ENCODE results near the gene RAB27B. TPM values are rescaled to one million over a fixed set of nuclear protein-coding genes. Genes with fewer than 3 reads are reported as not detected.

RAB27B gene
- total RNA-seq, 1 donor, result 6.5 TPM

- TF ChIP-seq, protein P1, sequence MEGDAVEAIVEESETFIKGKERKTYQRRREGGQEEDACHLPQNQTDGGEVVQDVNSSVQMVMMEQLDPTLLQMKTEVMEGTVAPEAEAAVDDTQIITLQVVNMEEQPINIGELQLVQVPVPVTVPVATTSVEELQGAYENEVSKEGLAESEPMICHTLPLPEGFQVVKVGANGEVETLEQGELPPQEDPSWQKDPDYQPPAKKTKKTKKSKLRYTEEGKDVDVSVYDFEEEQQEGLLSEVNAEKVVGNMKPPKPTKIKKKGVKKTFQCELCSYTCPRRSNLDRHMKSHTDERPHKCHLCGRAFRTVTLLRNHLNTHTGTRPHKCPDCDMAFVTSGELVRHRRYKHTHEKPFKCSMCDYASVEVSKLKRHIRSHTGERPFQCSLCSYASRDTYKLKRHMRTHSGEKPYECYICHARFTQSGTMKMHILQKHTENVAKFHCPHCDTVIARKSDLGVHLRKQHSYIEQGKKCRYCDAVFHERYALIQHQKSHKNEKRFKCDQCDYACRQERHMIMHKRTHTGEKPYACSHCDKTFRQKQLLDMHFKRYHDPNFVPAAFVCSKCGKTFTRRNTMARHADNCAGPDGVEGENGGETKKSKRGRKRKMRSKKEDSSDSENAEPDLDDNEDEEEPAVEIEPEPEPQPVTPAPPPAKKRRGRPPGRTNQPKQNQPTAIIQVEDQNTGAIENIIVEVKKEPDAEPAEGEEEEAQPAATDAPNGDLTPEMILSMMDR (IDR thresholded peaks at IDR 0.05; ENCODE audit: insufficient read depth, low read depth, low read length), result no peak
- no peak for DNase-seq (ENCODE audit: low read depth)
- H3K4me3 ChIP-seq (ENCODE audit: low read depth, low read length), result no peak overlapping the region
These were observed 48.8 kb downstream of the RAB27B start for GRCh38 chr18:54877076-54877475.

DNA sequence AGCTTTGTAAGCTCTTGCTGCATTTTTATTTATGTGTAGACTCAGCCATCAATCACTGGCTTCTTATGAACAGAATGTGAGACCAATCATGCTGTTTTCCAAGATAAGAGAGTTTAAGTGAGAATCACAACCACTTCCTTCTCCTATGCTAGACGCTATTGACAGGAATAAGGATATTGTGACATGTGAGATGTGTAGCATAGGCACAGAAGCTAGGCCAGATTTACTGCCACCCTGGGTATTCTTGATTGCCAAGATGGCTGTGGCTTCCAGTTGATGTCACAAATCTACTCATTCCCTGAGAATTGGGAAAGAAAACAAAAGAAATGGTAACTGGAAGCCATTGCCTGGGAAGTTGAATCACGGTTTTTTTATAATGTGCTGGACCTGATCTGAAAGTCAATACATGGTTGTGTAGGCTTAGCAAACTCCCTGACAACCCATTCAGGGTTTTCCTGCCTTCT, 49.9 kb downstream of the RAB27B start:
- H3K4me3 ChIP-seq (ENCODE audit: low read depth, low read length), result no peak overlapping the region
- no peak for DNase-seq (ENCODE audit: low read depth)
- TF ChIP-seq, protein P1 (IDR thresholded peaks at IDR 0.05; ENCODE audit: insufficient read depth, low read depth, low read length), result no peak

- no peak for DNase-seq (ENCODE audit: low read depth)
- TF ChIP-seq, protein P1 (IDR thresholded peaks at IDR 0.05; ENCODE audit: insufficient read depth, low read depth, low read length), result no peak
- H3K4me3 ChIP-seq (ENCODE audit: low read depth, low read length), result no peak overlapping the region
These were observed 50.5 kb downstream of the RAB27B start for GRCh38 chr18:54878659-54879358.

GRCh38 chr18:54879691-54880090, 51.4 kb downstream of the RAB27B start:
- H3K4me3 ChIP-seq (ENCODE audit: low read depth, low read length), result no peak overlapping the region
- DNase-seq (ENCODE audit: low read depth), result no peak
- TF ChIP-seq, protein P1 (IDR thresholded peaks at IDR 0.05; ENCODE audit: insufficient read depth, low read depth, low read length), result no peak

- peak; percentile 88 for DNase-seq (ENCODE audit: low read depth)
- TF ChIP-seq, protein P1 (IDR thresholded peaks at IDR 0.05; ENCODE audit: insufficient read depth, low read depth, low read length), result no peak
- H3K4me3 ChIP-seq (ENCODE audit: low read depth, low read length), result no peak overlapping the region
These were observed 52.3 kb downstream of the RAB27B start for GRCh38 chr18:54880395-54881105.

GRCh38 chr18:54881229-54881768, 53.0 kb downstream of the RAB27B start:
- H3K4me3 ChIP-seq (ENCODE audit: low read depth, low read length), result no peak overlapping the region
- TF ChIP-seq, protein P1 (IDR thresholded peaks at IDR 0.05; ENCODE audit: insufficient read depth, low read depth, low read length), result no peak
- DNase-seq (ENCODE audit: low read depth), result no peak
